ENCODE data around the gene PROM1.

PROM1 gene

GRCh38 chr4:16109256-16109655 is 25.4 kb upstream of the PROM1 start:
- no peak for DNase-seq

GRCh38 chr4:16106956-16107355 is 23.1 kb upstream of the PROM1 start:
- no peak for DNase-seq

GRCh38 chr4:16104520-16104919 is 20.7 kb upstream of the PROM1 start:
- DNase-seq, result no peak

- DNase-seq, result no peak
These were observed 18.5 kb upstream of the PROM1 start for GRCh38 chr4:16102356-16102755.

- no peak for DNase-seq
These were observed 17.0 kb upstream of the PROM1 start for GRCh38 chr4:16100833-16101232.

- no peak for DNase-seq
These were observed 9.0 kb upstream of the PROM1 start for GRCh38 chr4:16092682-16093319.

- DNase-seq, result no peak
These were observed 6.4 kb upstream of the PROM1 start for GRCh38 chr4:16090096-16090705.

GRCh38 chr4:16089156-16089555 is 5.3 kb upstream of the PROM1 start:
- no peak for DNase-seq

- DNase-seq, result no peak
These were observed 4.8 kb upstream of the PROM1 start for GRCh38 chr4:16088601-16089000.

GRCh38 chr4:16085822-16086221 is 2.0 kb upstream of the PROM1 start:
- no peak for DNase-seq

GRCh38 chr4:16082426-16083240 is 1.2 kb downstream of the PROM1 start:
- DNase-seq, result no peak

GRCh38 chr4:16082041-16082425 is 1.8 kb downstream of the PROM1 start:
- DNase-seq, result no peak

GRCh38 chr4:16079046-16079445 is 4.8 kb downstream of the PROM1 start:
- DNase-seq, result no peak

GRCh38 chr4:16078195-16078760 is 5.5 kb downstream of the PROM1 start:
- no peak for DNase-seq

- DNase-seq, result no peak
These were observed 6.0 kb downstream of the PROM1 start for GRCh38 chr4:16077786-16078185.

GRCh38 chr4:16075975-16076757 is 7.7 kb downstream of the PROM1 start:
- DNase-seq, result no peak

- DNase-seq, result no peak
These were observed 8.8 kb downstream of the PROM1 start for GRCh38 chr4:16075061-16075460.

- DNase-seq, result no peak
These were observed 11.7 kb downstream of the PROM1 start for GRCh38 chr4:16072168-16072567.

- DNase-seq, result no peak
These were observed 13.6 kb downstream of the PROM1 start for GRCh38 chr4:16070203-16070602.

- no peak for DNase-seq
These were observed 16.3 kb downstream of the PROM1 start for GRCh38 chr4:16067515-16067914.

GRCh38 chr4:16066586-16067128 is 17.2 kb downstream of the PROM1 start:
- no peak for DNase-seq

GRCh38 chr4:16065066-16065465 is 18.8 kb downstream of the PROM1 start:
- no peak for DNase-seq

GRCh38 chr4:16062601-16063000 is 21.2 kb downstream of the PROM1 start:
- no peak for DNase-seq

All from T-helper 9 cell (primary cell).